Left lung (tissue), 10 donors: Measurements from ENCODE around the gene RHOG. TPM values are rescaled to one million over a fixed set of nuclear protein-coding genes. Genes with fewer than 3 reads are reported as not detected.
A peak's percentile ranks its signal among the peaks of the same experiment; 100 is the strongest.

Source experiments
- ATAC-seq: fragments of 200-7000 bp; cut with Tn5 transposase; one replicate; pipeline ENCODE4 v1.9.1; 2020; ENCODE audit warnings: moderate library complexity
- DNase-seq, 4 donors: peaks; one replicate each; pipeline ENCODE4 v3.0.0-alpha.2; 2013 to 2020
- H3K27ac ChIP-seq, 2 donors: fragments of 200-600 bp; sonication (generic) in 1 of 2; one replicate each; pipeline versions ENCODE4 v1.5.0 to v1.8.0; 2020 to 2021
- H3K27me3 ChIP-seq, 2 donors: fragments of 200-600 bp; sonication (generic) in 1 of 2; one replicate each; pipeline versions ENCODE4 v1.5.0 to v1.8.0; 2020 to 2021
- H3K36me3 ChIP-seq, 2 donors: fragments of 200-600 bp; sonication (generic) in 1 of 2; one replicate each; pipeline versions ENCODE4 v1.5.0 to v1.8.0; 2020 to 2021
- H3K4me1 ChIP-seq, 2 donors: fragments of 200-600 bp; one replicate each; pipeline ENCODE4 v1.8.0; 2021
- H3K4me3 ChIP-seq, 2 donors: fragments of 200-600 bp; sonication (generic) in 1 of 2; one replicate each; pipeline versions ENCODE4 v1.5.0 to v1.8.0; 2020 to 2021; ENCODE audit warnings: mild to moderate bottlenecking in 1 of 2
- H3K9me3 ChIP-seq, 2 donors: fragments of 200-600 bp; sonication (generic) in 1 of 2; one replicate each; pipeline versions ENCODE4 v1.5.0 to v1.8.0; 2020 to 2021
- intact Hi-C, 2 donors: fragments of 100-400 bp; cut with DNase I; formaldehyde crosslinking; loops; one replicate each; pipeline versions ENCODE4 v1.11.2 to v1.14.2; 2022
- polyA plus RNA-seq, 6 donors: library from polyadenylated mRNA; unstranded; fragments of 120-200 nt; gene quantifications; one replicate each; pipeline ENCODE4 v1.2.1, GENCODE V29; 2013; ENCODE audit not compliant: insufficient read length in 6 of 6
- total RNA-seq, 2 donors: library from RNA; stranded (reverse); fragmentation: NEBNext Ultra II Directional; extraction: Animal tissue kit (Norgen Biotek cat#: 25700); gene quantifications; one replicate each; pipeline ENCODE4 v1.2.1, GENCODE V29; 2021
- TF ChIP-seq, protein P1 (sequence below), 2 donors: fragments of 200-600 bp; sonication (generic) in 1 of 2; IDR thresholded peaks; one replicate each; pipeline versions ENCODE4 v1.5.0 to v1.8.0; 2021; ENCODE audit warnings: antibody characterized with exemption in 2 of 2
- donor health status: DM: no; HTN: yes; CAD: no.
- donor health status: DM: no; HTN: no; CAD: no.

The RHOG gene
- total and polyA plus RNA-seq, 8 donors, result 22.0 to 109 (median 29.4) TPM

DNA sequence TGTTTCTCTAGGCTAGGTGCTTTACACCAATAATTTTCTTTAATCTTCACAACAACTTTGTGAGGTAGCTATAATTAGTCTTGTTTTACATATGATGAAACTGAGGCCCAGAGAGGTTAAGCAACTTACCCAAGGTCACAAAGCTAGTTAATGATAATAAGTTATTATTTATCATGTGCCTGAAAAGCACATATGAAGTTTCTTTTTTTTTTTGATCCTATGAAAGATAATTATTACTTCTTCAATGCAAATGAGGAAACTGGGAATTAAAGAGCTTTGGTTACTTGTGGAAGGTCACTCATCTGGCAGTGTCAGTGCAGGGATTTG is 37.5 kb upstream of the RHOG start:
- no peaks in the 10 kb centered on the region for H3K9me3 ChIP-seq
- H3K27me3 ChIP-seq, result no peaks in the 10 kb centered on the region
- TF ChIP-seq, protein P1, sequence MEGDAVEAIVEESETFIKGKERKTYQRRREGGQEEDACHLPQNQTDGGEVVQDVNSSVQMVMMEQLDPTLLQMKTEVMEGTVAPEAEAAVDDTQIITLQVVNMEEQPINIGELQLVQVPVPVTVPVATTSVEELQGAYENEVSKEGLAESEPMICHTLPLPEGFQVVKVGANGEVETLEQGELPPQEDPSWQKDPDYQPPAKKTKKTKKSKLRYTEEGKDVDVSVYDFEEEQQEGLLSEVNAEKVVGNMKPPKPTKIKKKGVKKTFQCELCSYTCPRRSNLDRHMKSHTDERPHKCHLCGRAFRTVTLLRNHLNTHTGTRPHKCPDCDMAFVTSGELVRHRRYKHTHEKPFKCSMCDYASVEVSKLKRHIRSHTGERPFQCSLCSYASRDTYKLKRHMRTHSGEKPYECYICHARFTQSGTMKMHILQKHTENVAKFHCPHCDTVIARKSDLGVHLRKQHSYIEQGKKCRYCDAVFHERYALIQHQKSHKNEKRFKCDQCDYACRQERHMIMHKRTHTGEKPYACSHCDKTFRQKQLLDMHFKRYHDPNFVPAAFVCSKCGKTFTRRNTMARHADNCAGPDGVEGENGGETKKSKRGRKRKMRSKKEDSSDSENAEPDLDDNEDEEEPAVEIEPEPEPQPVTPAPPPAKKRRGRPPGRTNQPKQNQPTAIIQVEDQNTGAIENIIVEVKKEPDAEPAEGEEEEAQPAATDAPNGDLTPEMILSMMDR (IDR thresholded peaks at IDR 0.05), result no peak
- ATAC-seq (no peak), DNase-seq (no peak)
- H3K27ac ChIP-seq, result peak overlapping the region; percentile 23 to 26
- H3K4me3 ChIP-seq, result no peak overlapping the region
- H3K36me3 ChIP-seq, result no peaks in the 10 kb centered on the region
- intact Hi-C loops, result no loop called here
- peaks cover 9 to 50% of the 10 kb centered on the region in 2 donors for H3K4me1 ChIP-seq

DNA sequence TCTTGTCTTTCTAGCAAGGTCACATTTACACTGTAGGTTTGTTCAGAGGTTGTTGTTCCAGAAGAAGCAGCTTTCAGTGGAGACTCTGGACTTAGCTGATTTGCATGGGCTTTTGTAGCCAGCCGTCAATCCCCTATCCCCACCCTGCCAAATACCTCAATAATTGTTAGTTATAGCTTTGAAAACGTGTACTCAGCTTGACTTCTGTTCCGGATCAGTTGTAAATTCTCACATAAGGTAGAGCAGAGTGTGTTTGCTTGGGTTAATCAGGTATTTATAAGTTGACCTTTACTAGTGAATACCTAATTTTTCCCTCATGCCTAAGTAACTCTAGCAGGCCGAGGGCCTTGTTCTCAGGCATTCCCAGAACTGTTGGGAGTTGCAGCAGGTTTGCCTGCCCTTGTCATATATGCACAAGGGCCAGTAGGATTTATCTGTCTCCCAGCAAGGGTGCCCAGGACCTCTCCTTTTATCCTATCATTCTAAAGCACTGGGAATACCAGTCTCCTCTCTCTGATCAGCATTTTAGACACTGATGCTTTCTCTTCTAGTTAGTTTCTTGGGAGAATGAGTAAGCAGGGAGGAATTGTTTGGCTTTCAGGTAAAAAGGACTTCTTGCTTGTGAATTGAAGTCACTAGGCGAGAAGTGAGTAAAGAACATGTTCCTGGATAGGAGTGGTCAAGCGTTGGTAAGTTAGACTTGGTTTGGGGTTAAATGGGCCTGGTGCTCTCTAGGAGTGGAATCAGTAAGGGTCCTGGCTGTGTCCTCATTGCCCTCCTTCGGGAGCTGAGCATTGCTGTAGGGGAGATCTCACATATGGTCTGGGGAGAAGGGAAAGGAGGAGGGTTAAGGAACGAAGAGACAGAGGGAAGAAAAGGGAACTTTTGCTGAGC is 36.9 kb upstream of the RHOG start:
- Histone ChIP-seq H3K36me3 (no peaks in the 10 kb centered on the region), H3K9me3 (no peaks in the 10 kb centered on the region), H3K4me3 (no peak overlapping the region), H3K4me1 (peaks cover 9 to 50% of the 10 kb centered on the region in 2 donors), H3K27me3 (no peaks in the 10 kb centered on the region), H3K27ac (peak overlapping the region; percentile 23 to 26)
- DNase-seq, result no peak
- TF ChIP-seq, protein P1 (IDR thresholded peaks at IDR 0.05), result no peak
- ATAC-seq, result peak; percentile 34
- intact Hi-C loops, result no loop called here

DNA sequence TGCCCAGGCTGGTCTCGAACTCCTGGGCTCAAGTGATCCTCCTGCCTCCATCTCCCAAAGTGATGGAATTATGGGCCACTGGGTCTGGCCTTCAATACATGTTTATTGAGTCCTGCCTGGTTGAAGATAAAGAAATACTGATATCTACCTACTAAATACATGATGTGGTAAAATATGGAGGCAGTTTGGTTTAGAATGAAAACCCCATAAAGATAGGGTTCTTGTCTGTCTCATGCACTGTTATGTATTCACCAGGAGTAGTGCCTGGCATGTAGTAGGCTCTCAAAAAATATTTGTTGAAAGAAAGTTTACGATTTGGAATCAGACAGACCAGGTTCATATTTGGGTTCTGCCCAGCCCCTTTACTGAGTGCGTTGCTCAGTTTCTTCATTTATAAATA is 35.9 kb upstream of the RHOG start:
- DNase-seq (no peak), ATAC-seq (no peak)
- TF ChIP-seq, protein P1 (IDR thresholded peaks at IDR 0.05), result no peak
- intact Hi-C loops, result no loop called here
- Histone ChIP-seq H3K4me3 (no peak overlapping the region), H3K36me3 (no peaks in the 10 kb centered on the region), H3K9me3 (no peaks in the 10 kb centered on the region), H3K27me3 (no peaks in the 10 kb centered on the region), H3K27ac (no peak overlapping the region), H3K4me1 (peaks cover 9 to 53% of the 10 kb centered on the region in 2 donors)

DNA sequence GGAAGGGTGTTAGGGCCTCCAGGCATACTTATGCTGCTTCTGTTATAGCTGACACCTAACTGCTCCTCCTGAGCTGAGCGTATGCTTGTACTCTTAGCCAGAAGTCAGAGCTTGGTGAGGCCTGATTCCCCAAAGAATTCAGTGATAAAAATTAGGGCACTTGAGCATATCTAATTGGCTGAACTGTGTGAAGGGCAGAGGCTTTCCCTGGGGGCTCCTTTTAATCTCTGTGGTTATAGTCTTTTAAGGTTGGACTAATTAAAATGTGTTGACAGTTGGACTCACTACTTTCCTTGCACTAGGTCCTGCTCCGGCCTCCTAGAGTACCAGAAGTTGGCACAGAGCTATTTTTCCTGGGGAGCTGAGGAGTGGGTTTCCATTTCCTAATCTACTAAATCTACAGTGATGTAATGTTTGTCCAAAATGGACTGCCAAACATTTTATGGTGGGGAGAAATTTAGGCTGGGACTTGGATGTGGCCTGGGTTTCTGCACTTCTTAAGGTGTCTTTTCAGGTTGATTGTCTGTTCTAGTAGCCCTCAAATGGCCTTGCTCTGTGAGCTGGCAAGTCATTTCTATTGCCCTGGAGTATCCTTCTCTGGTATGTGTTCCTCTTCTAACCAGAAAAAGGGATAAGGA is 33.1 kb upstream of the RHOG start:
- intact Hi-C loops, result no loop called here
- no peak overlapping the region for H3K27ac ChIP-seq
- no peak for DNase-seq
- TF ChIP-seq, protein P1 (IDR thresholded peaks at IDR 0.05), result no peak
- peaks cover 0 to 33% of the 10 kb centered on the region in 2 donors for H3K4me1 ChIP-seq
- no peaks in the 10 kb centered on the region for H3K9me3 ChIP-seq
- no peaks in the 10 kb centered on the region for H3K27me3 ChIP-seq
- no peak overlapping the region for H3K4me3 ChIP-seq
- no peaks in the 10 kb centered on the region for H3K36me3 ChIP-seq
- no peak for ATAC-seq
